Measurements from ENCODE around the gene MED4.

GRCh38 chr13:48096670-48097069 is 1.8 kb upstream of the MED4 start:
- TF ChIP-seq POLR2A (IDR thresholded peaks at IDR 0.05; ENCODE audit: low read depth, low read length) = no peak
- TF ChIP-seq POLR2AphosphoS5 (IDR thresholded peaks at IDR 0.05; ENCODE audit: low read depth, low read length) = no peak

Data from GM12892 (cell line).